Glomerular endothelial cell (primary cell): ENCODE measurements around the gene RANBP1. TPM values are rescaled to one million over a fixed set of nuclear protein-coding genes. Genes with fewer than 3 reads are reported as not detected.

ENCODE experiments used
- DNase-seq: peaks from one replicate; pipeline ENCODE4 v3.0.0-alpha.2; 2011; ENCODE audit warnings: low read depth, low spot score; ENCODE audit errors: extremely low read depth
- total RNA-seq: library from RNA; depleted of rRNA; stranded (reverse); fragments of >200 nt; gene quantifications from 2 replicates; pipeline ENCODE4 v1.2.3, GENCODE V29; 2015

RANBP1 gene
- total RNA-seq, 1 donor from 2014 or later, result 343 TPM

DNA sequence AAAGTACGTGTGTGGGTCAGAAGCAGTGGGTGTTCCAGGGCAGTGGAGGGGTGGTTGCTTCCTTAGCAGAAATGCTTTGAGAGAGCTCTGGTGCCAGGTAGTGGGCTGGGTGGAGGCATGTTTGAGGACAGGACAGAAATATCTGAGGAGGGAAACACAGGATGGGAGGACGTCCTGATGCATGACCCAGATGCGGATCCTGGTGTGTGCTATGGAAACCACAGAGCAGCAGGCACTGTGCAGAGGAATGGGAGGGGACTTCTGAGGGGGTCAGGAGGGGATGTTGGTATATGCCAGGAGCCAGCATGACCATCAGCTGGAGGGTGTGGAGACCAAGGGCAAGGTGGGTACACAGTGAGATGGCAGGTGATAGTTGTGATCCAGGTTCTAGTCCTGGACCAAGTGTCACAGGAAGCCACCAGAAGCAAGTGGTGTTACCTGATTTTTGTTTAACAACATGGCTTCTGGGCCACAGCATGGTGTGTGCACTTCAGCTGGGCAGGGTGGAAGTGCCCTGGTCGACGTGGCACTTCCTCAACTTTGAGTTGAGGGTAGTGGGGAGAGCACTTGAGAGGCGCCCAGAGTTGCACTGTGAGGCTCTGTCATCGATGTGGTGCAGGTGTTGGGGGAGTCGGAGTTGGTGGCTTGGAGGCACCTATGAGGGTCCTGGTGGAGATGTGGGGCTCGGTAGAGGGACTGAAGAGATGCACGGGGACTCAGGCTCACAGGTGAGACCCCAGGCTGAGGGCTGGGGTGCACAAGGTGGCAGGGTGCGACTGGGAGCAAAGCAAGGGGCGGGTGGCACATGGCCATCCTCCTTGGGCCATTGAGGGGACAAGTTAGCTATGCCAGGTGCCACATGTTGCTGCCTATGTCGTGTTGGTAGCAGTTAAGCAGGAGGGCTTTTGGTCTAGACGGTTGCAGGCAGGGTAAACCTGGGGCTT is 28.3 kb upstream of the RANBP1 start:
- no peak for DNase-seq

- no peak for DNase-seq
Observed at GRCh38 chr22:20088263-20088648, 27.6 kb upstream of the RANBP1 start.

- DNase-seq, result no peak
Observed at GRCh38 chr22:20089226-20089976, 26.5 kb upstream of the RANBP1 start.

DNA sequence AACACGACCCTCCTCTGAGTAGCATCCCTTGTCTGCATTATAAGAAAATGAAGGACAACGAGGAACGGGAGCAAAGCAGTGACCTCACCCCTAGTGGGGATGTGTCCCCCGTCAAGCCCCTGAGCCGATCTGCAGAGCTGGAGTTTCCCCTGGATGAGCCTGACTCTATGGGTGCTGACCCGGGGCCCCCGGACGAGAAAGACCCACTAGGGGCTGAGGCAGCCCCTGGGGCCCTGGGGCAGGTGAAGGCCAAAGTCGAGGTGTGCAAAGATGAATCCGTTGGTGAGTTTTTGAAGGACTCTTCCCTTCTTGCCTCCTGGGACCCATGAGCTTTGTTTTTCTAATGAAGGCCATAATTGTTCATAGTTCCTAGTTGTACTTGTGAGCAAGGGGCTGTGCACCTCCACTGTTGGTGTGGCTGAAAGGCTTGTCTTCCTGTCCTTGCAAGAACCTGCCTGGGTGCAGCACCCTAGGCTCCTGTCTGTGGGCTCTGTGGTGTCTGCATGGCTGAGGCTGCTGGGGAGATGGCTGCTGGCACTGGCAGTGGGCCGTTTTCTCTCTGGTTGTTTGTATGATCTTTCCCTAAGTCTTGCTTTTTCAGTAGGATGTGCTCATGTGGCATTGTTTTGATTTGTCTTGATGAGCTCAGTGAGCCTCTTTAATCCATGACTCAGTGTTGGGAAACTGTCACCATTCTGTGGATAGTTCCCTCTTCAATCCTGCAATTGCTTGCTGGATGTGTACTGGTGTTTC is 25.8 kb upstream of the RANBP1 start:
- no peak for DNase-seq

DNA sequence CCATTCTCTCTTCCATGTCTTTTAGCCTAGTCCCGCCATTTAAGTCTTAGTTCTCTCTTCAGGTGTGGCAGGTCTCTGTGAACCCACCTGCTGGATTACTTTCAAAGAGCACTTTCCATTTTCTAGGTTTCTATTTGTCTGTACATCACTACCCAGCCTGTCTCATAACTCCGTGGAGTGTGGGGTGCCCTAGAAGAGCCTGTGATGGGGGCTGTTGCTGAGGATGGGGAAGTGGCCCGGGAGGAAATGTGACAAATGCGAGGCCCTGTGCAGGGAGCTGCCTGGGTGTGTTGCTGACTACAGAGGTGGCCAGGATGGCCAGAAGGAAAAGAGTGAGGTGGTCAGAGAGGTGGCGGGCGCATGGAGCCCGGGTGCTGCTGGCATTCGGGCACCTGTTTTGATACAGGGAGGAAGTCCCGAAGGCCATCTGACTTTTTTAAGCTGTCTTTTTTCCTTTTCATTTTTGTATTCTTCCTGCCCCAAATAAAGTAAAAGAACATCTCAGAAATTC is 25.1 kb upstream of the RANBP1 start:
- DNase-seq, result no peak

DNA sequence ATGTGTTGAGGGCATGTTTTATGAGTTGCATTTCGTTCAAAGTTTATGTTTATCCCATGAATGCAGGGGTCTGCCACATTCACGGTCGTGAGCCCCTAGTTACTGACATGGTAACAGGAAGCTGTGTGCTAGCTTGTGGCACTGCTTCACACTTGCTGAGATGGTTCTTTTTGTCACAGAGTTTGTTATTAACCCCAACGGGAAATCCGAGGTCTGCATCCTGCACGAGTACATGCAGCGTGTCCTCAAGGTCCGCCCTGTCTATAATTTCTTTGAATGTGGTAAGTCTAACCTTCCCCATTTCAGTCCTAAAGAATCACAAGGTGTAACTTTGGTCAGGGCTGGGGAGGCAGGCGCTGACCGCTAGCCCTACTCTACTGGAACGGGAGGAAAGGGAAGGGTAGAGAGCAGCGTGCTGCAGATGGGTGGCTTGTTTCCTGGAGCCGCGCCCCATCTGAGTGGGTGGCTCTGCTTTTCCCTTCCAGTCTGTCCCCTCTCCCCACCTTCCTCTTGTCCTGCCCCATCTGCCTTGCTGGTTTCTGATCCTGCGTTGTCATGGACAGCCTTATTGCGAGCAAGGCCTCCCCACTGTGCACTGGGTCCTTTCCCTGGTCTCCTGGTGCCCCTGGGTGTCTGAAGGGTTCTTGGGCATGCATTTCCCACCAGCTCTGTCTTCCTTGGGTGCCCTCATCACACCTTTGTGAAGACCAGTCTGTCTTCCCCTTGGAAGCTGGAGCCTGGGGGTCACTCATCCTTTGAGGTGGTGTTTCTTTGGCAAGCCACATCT is 24.0 kb upstream of the RANBP1 start:
- no peak for DNase-seq

DNA sequence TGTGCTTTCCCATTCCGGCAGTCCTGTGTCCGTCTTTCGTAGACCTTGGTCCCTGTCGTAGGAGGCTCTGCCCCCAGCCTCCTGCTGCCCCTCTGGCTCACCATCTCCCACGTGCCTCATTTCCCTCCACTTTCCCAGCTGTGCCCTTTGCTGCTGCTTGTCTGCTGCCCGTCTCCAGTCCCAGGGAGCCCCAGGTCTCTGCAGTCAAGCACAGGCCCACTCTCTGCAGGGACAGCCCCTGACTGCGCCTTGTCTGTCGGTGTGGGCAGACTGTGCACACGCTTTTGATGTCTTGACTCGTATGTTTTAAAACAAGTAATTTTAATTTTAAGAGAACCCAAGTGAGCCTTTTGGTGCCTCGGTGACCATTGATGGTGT is 23.4 kb upstream of the RANBP1 start:
- DNase-seq, result no peak

- no peak for DNase-seq
Observed at GRCh38 chr22:20093418-20094196, 22.3 kb upstream of the RANBP1 start.

- no peak for DNase-seq
Observed at GRCh38 chr22:20094197-20094807, 21.6 kb upstream of the RANBP1 start.

DNA sequence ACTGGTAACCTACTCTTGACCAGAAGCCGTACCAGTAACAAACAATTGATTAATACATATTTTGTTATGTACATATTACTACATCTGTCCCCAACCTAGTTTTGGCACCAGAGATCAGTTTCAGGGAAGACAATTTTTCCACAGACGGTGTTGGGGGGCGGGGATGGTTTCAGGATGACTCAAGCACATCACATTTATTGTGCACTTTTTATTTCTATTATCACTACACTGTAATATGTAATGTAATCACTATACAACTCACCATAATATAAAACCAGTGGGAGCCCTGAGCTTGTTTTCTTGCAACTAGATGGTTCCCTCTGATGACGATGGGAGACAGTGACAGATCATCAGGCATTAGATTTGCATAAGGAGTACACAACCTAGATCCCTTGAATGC is 20.4 kb upstream of the RANBP1 start:
- DNase-seq, result no peak

GRCh38 chr22:20096574-20097420 is 19.1 kb upstream of the RANBP1 start:
- DNase-seq, result no peak

DNA sequence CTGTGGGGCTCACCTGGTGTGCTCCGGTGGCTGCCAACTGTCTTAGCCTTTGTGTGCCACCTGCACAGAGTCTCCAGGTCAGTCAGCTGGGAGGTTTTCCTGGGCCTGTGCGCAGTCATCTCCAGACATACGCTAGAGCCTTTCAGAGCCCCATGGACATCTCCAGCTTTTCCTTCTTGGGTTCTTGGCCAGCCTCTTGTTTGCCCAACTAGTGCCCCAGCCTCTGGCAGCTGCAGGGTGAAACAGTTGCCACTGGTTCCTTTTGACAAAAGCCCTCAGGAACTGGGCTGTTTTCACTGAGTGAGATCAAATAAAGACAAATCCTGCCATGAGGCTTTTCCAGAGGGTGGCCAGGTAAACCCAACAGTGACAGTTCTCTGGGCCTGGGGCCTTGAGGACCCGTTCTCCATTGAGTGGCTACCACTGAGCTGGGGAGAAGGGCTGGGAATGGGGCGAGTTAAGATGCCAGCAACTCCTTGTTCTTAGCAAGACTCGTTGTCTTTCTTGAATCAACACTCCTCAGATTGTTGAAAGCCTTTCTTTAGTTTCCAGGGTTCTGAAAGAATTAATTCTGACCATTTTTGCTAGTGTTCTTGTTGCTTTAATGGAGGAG is 16.7 kb upstream of the RANBP1 start:
- DNase-seq, result no peak

DNA sequence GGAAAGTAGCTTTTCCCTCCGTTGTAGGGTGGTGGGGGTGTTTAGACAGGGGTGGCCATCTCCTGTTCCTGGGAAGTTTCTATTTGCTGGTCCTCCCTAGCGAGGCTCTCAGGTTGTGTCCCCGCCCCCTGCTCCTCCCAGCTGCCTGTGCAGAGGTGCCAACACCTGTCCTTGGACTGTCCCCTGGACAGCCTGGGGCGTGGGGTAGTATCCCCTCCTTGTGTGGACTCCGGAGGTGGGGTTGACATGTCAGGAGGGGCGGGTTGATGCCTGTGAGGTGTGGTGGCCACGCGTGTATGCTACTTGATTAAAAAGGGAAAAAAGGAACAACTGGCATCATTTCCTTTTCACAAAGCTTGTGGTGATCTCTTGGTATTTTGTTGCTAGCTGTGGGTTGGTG is 14.3 kb upstream of the RANBP1 start:
- no peak for DNase-seq

- no peak for DNase-seq
Observed at GRCh38 chr22:20102203-20102780, 13.6 kb upstream of the RANBP1 start.

GRCh38 chr22:20105456-20106204 is 10.3 kb upstream of the RANBP1 start:
- DNase-seq, result no peak

DNA sequence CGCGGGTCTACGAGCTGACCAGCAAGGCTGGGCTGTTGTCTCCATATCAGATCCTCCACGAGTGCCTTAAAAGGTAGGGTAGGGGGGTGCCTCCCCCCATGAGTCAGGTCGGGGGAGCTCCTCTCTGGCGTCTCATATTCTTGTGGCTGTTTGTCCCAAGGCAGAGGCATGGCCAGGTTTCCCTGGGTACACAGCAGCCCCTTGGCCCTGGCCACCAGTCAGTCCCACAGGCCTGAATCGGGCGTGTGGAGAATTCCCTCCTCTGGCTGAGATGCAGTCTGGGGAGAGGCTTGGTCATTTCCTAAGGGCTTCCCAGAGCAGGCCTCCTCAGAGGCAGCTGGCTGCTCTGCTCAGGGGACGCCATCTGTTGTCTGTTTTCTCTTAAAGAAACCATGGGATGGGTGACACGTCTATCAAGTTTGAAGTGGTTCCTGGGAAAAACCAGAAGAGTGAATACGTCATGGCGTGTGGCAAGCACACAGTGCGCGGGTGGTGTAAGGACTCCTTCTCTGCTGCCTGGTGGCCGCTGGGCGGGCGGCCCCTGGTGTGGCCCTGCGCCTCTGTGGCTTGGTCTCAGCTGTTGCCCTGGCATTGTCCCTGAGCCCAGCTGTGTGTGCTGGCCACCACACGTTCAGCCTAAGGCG is 9.6 kb upstream of the RANBP1 start:
- DNase-seq, result no peak
